H1 (cell line): ENCODE results near the gene CCDC102A. TPM values are rescaled to one million over a fixed set of nuclear protein-coding genes. Genes with fewer than 3 reads are reported as not detected.

Experiments used
- CTCF ChIA-PET: fragments of 300-600 bp; sonication (Branson Sonifier 250); formaldehyde crosslinking; loops from one replicate; lab custom pipeline; 2021; ENCODE audit not compliant: partially characterized antibody; lab: Charles Lee
- POLR2A ChIA-PET: fragments of 300-600 bp; sonication (Branson Sonifier 250); formaldehyde crosslinking; loops from one replicate; lab custom pipeline; 2021; ENCODE audit warnings: inconsistent platforms; ENCODE audit not compliant: partially characterized antibody; lab: Charles Lee
- DNase-seq, 2 experiments: peaks; one replicate each; pipeline versions ENCODE4 v3.0.0 to v3.0.0-alpha.2; 2010 to 2022; ENCODE audit warnings: low spot score in 2 of 2, low read depth in 1 of 2, mixed read lengths in 1 of 2
- FAIRE-seq: peaks from 2 replicates; lab custom pipeline; 2011; peaks lifted over from hg19 to GRCh38; lab: Jason Lieb, UNC
- H2AFZ ChIP-seq: 2 replicates; pipeline ENCODE4 v1.8.1; 2012; ENCODE audit warnings: low read length, inconsistent platforms
- H2AK5ac ChIP-seq: 2 replicates; pipeline ENCODE4 v1.6.1; 2013; ENCODE audit warnings: low read depth, low read length
- H2BK120ac ChIP-seq: replicated peaks from 2 replicates; pipeline ENCODE3; 2013; ENCODE audit warnings: low read depth, low read length, inconsistent platforms
- H2BK12ac ChIP-seq: 2 replicates; pipeline ENCODE4 v1.6.1; 2013; ENCODE audit warnings: low read depth, low read length
- H2BK15ac ChIP-seq: 2 replicates; pipeline ENCODE4 v1.6.1; 2013; ENCODE audit warnings: low read length
- H2BK20ac ChIP-seq: 2 replicates; pipeline ENCODE4 v1.6.1; 2013; ENCODE audit warnings: low read length
- H2BK5ac ChIP-seq: 2 replicates; pipeline ENCODE4 v1.6.1; 2013; ENCODE audit warnings: low read depth, low read length
- H3K14ac ChIP-seq: 2 replicates; pipeline ENCODE4 v1.6.1; 2013; ENCODE audit warnings: inconsistent platforms; ENCODE audit not compliant: insufficient read length
- H3K18ac ChIP-seq: 2 replicates; pipeline ENCODE4 v1.6.1; 2013; ENCODE audit warnings: low read length; ENCODE audit errors: extremely low read depth
- H3K23ac ChIP-seq: 2 replicates; pipeline ENCODE4 v1.6.1; 2013; ENCODE audit warnings: inconsistent platforms; ENCODE audit not compliant: insufficient read length
- H3K23me2 ChIP-seq: 2 replicates; pipeline ENCODE4 v1.6.1; 2013; ENCODE audit warnings: low read depth, low read length
- H3K27ac ChIP-seq: 2 replicates; pipeline ENCODE4 v1.6.1; 2011; ENCODE audit warnings: low read depth, low read length, inconsistent platforms
- H3K27me3 ChIP-seq, 4 experiments: replicated peaks in 1 of 4; 1 replicate in 1 of 4; 2 replicates in 3 of 4; pipeline versions ENCODE4 v1.6.1 to v1.8.1; 2011 to 2013; ENCODE audit warnings: low read length in 3 of 4, mild to moderate bottlenecking in 3 of 4, inconsistent platforms in 2 of 4, mixed read lengths in 2 of 4, moderate library complexity in 1 of 4; ENCODE audit not compliant: control insufficient read depth in 3 of 4, insufficient read depth in 3 of 4; ENCODE audit errors: extremely low read depth in 1 of 4
- H3K36me3 ChIP-seq, 4 experiments: 2 replicates each; pipeline versions ENCODE4 v1.6.1 to v1.8.1; 2011 to 2013; ENCODE audit warnings: mild to moderate bottlenecking in 4 of 4, low read length in 3 of 4, moderate library complexity in 2 of 4, control low read depth in 1 of 4, inconsistent platforms in 1 of 4; ENCODE audit not compliant: insufficient read depth in 4 of 4, control insufficient read depth in 2 of 4
- H3K4ac ChIP-seq: replicated peaks from 2 replicates; pipeline ENCODE3; 2013; ENCODE audit warnings: low read length, low read depth, mixed read lengths, inconsistent platforms; ENCODE audit not compliant: insufficient read length
- H3K4me1 ChIP-seq, 4 experiments: replicated peaks in 1 of 4; 1 replicate in 1 of 4; 2 replicates in 3 of 4; pipeline versions ENCODE4 v1.6.1 to v1.8.1; 2011 to 2013; ENCODE audit warnings: low read length in 3 of 4, inconsistent platforms in 2 of 4, mixed read lengths in 1 of 4; ENCODE audit not compliant: insufficient read depth in 4 of 4, control insufficient read depth in 3 of 4
- H3K4me2 ChIP-seq, 2 experiments: 2 replicates each; pipeline versions ENCODE4 v1.6.1 to v1.8.1; 2011 to 2013; ENCODE audit warnings: low read depth in 2 of 2, low read length in 2 of 2, control low read depth in 1 of 2, inconsistent platforms in 1 of 2, mild to moderate bottlenecking in 1 of 2; ENCODE audit not compliant: insufficient read depth in 1 of 2
- H3K4me3 ChIP-seq, 4 experiments: fragments of 200-600, 300-600 bp in 1 of 4; sonication (generic), shearing (Covaris generic), sonication (Bioruptor Twin) in 1 of 4; 2 replicates each; pipeline versions ENCODE4 v1.5.1 to v1.8.1; 2011 to 2016; ENCODE audit warnings: low read length in 4 of 4, low read depth in 3 of 4, control low read depth in 2 of 4, inconsistent platforms in 2 of 4, mild to moderate bottlenecking in 2 of 4, mixed read lengths in 1 of 4, moderate library complexity in 1 of 4; ENCODE audit not compliant: insufficient read depth in 2 of 4; ENCODE audit errors: extremely low read depth in 1 of 4
- H3K56ac ChIP-seq: replicated peaks from 2 replicates; pipeline ENCODE3; 2013; ENCODE audit warnings: low read depth, mild to moderate bottlenecking, mixed read lengths, low read length, inconsistent platforms; ENCODE audit not compliant: insufficient read length
- H3K79me1 ChIP-seq: 2 replicates; pipeline ENCODE4 v1.6.1; 2013; ENCODE audit warnings: low read depth, low read length, control low read depth
- H3K79me2 ChIP-seq, 2 experiments: 2 replicates each; pipeline versions ENCODE4 v1.6.1 to v1.8.1; 2012 to 2013; ENCODE audit warnings: low read length in 2 of 2, mild to moderate bottlenecking in 2 of 2, inconsistent platforms in 1 of 2; ENCODE audit not compliant: insufficient read depth in 2 of 2, control insufficient read depth in 1 of 2
- H3K9ac ChIP-seq, 4 experiments: replicated peaks in 1 of 4; 1 replicate in 1 of 4; 2 replicates in 3 of 4; pipeline versions ENCODE4 v1.6.1 to v1.8.1; 2011 to 2013; ENCODE audit warnings: low read depth in 3 of 4, low read length in 3 of 4, control low read depth in 2 of 4, mild to moderate bottlenecking in 2 of 4, moderate library complexity in 2 of 4, inconsistent platforms in 1 of 4; ENCODE audit errors: extremely low read depth in 1 of 4
- H3K9me3 ChIP-seq, 2 experiments: 2 replicates each; pipeline versions ENCODE4 v1.6.1 to v1.8.1; 2012 to 2013; ENCODE audit warnings: mild to moderate bottlenecking in 2 of 2, moderate library complexity in 2 of 2, control low read depth in 1 of 2, inconsistent platforms in 1 of 2, low read depth in 1 of 2, low read length in 1 of 2, mixed read lengths in 1 of 2; ENCODE audit not compliant: insufficient read depth in 2 of 2
- H4K20me1 ChIP-seq, 2 experiments: replicated peaks in 1 of 2; 2 replicates each; pipeline versions ENCODE3 to v1.8.1; 2011 to 2013; ENCODE audit warnings: inconsistent platforms in 2 of 2, low read length in 2 of 2, mild to moderate bottlenecking in 1 of 2; ENCODE audit not compliant: insufficient read depth in 2 of 2, control insufficient read depth in 1 of 2
- H4K5ac ChIP-seq: 2 replicates; pipeline ENCODE4 v1.6.1; 2013; ENCODE audit warnings: low read length, low read depth, mixed read lengths, inconsistent platforms; ENCODE audit not compliant: insufficient read length
- H4K8ac ChIP-seq: 2 replicates; pipeline ENCODE4 v1.8.0; 2013; ENCODE audit warnings: mild to moderate bottlenecking, moderate library complexity, low read length, inconsistent platforms; ENCODE audit not compliant: insufficient read depth; ENCODE audit errors: extremely low read depth
- H4K91ac ChIP-seq: replicated peaks from 2 replicates; pipeline ENCODE3; 2013; ENCODE audit warnings: low read length, mixed read lengths, inconsistent platforms; ENCODE audit not compliant: insufficient read length
- CEBPB ChIP-seq: IDR thresholded peaks from 2 replicates; pipeline ENCODE4 v1.6.1; 2012; ENCODE audit warnings: low read depth, low read length
- RAD21 ChIP-seq, 2 experiments: IDR thresholded peaks in 1 of 2; conservative IDR thresholded peaks in 1 of 2; 2 replicates each; pipeline ENCODE4 v1.6.1; 2011; ENCODE audit warnings: low read depth in 2 of 2, low read length in 2 of 2, improper control_type of control experiment in 1 of 2, inconsistent platforms in 1 of 2, mild to moderate bottlenecking in 1 of 2, moderate library complexity in 1 of 2
- WGBS, 2 experiments: shearing (Covaris generic) in 1 of 2; methylation state at CpG; one replicate each; pipeline versions ENCODE4 v1.1.6 to v1.1.7; 2013 to 2015; ENCODE audit warnings: low lambda C conversion rate in 2 of 2, mixed read lengths in 2 of 2, inconsistent platforms in 1 of 2, low coverage in 1 of 2, missing lambda C conversion rate in 1 of 2; ENCODE audit not compliant: insufficient replicate concordance in 2 of 2, insufficient coverage in 1 of 2, insufficient read length in 1 of 2; ENCODE audit errors: extremely low coverage in 1 of 2, missing lambda C conversion rate in 1 of 2; 5-methylcytosine and 5-hydroxymethylcytosine counted together
- polyA plus RNA-seq, 7 experiments: library from polyadenylated mRNA; depleted of rRNA in 3 of 7; stranded (reverse) in 5 of 7; unstranded in 2 of 7; fragments of >200 nt in 5 of 7; fragments of 200-250 nt in 2 of 7; gene quantifications; 1 replicate in 5 of 7; 2 replicates in 1 of 7; 4 replicates in 1 of 7; pipeline versions ENCODE4 v1.2.1 to v1.2.3, GENCODE V29; 2011 to 2013; ENCODE audit warnings: missing spikeins in 2 of 7, mixed read lengths in 2 of 7
- total RNA-seq: library from RNA; stranded (reverse); fragmentation: NEBNext Ultra II Directional; extraction: Animal tissue kit (Norgen Biotek cat#: 25700); gene quantifications from 2 replicates; pipeline ENCODE4 v1.2.1, GENCODE V29; 2021
- TF ChIP-seq, protein P1 (sequence below): IDR thresholded peaks from 2 replicates; pipeline ENCODE4 v1.6.1; 2011; ENCODE audit warnings: low read depth, mild to moderate bottlenecking, low read length; ENCODE audit not compliant: insufficient read depth

The CCDC102A gene
- total and polyA plus RNA-seq, 2 of the 8 experiments (the other 6 are each of a cell fraction or from before 2014, with no cell fraction given): 4.0 to 7.5 TPM

DNA sequence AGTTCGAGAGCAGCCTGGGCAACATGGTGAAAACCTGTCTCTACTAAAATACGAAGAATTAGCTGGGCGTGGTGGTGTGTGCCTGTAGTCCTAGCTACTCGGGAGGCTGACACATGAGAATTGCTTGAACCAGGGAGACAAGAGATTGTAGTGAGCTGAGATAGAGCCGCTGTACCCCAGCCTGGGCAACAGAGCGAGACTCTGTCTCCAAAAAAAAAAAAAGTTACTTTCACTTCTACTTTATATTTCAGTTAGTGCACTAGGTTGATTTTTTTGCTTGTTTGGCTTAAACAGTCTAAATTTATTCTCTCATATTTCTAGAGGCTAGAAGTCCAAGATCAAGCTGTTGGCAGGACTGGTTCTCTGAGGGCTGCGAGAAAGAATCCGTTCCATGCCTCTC lies 13.4 kb downstream of the CCDC102A start:
- peaks cover 0 to 2% (median 0%) of the 10 kb centered on the region in 4 experiments; a peak in 3 of 7 replicates for H3K27me3 ChIP-seq
- H3K56ac ChIP-seq: no peak overlapping the region
- CTCF ChIA-PET: interaction anchor here (0.6 to 13.9 kb wide), 19 partner anchors 12 to 511 kb away, joined by 3 to 210 read pairs (median 4); partner anchors contain the start of genes CIAPIN1, COQ9 and POLR2C
- no peak overlapping the region for H4K91ac ChIP-seq
- no peaks in the 10 kb centered on the region for H3K79me2 ChIP-seq
- H4K8ac ChIP-seq: no peak overlapping the region
- peaks cover 0 to 2% of the 10 kb centered on the region in 2 experiments for H4K20me1 ChIP-seq
- no peak overlapping the region for H3K18ac ChIP-seq
- H2BK120ac ChIP-seq: no peak overlapping the region
- no peak overlapping the region for H3K4ac ChIP-seq
- no peak overlapping the region for H2BK15ac ChIP-seq
- H3K9me3 ChIP-seq: no peaks in the 10 kb centered on the region
- 95% methylated on average over 8 of the region's 8 CpGs; no CpG with 5 or more reads in 1 of the 2 experiments for WGBS, 2 experiments
- H3K4me3 ChIP-seq: no peak overlapping the region
- no peak overlapping the region for H2AK5ac ChIP-seq
- no peak overlapping the region for H3K14ac ChIP-seq
- no peaks in the 10 kb centered on the region for H3K23me2 ChIP-seq
- no peak overlapping the region for H2BK5ac ChIP-seq
- TF ChIP-seq, protein P1, sequence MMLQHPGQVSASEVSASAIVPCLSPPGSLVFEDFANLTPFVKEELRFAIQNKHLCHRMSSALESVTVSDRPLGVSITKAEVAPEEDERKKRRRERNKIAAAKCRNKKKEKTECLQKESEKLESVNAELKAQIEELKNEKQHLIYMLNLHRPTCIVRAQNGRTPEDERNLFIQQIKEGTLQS: no peak
- TF ChIP-seq CEBPB: no peak
- TF ChIP-seq RAD21 (IDR thresholded peaks at IDR 0.05 in 1 of 2, conservative IDR thresholded peaks at IDR 0.05 in 1 of 2; ENCODE audit: low read depth in 2 of 2, low read length in 2 of 2): no peak
- TF ChIP-seq, all 59 proteins: peak for 0
- Histone ChIP-seq H3K4me2 (no peak overlapping the region), H3K27ac (no peak overlapping the region), H2BK20ac (no peak overlapping the region), H3K79me1 (no peaks in the 10 kb centered on the region), H3K9ac (no peak overlapping the region), H3K36me3 (no peaks in the 10 kb centered on the region; a peak in 1 of 8 replicates), H2BK12ac (no peak overlapping the region), H2AFZ (no peak overlapping the region), H3K4me1 (peaks cover 0 to 5% (median 3%) of the 10 kb centered on the region in 4 experiments; a peak in 6 of 7 replicates), H3K23ac (no peak overlapping the region), H4K5ac (no peak overlapping the region)
- POLR2A ChIA-PET: interaction anchor here (0.6 to 1.4 kb wide), 3 partner anchors 52 to 239 kb away, joined by 3 to 5 read pairs (median 3); no protein-coding TSS in a partner anchor
- DNase-seq: no peak
- no peak for FAIRE-seq
